Activated gamma-delta T cell treated with Interleukin-2 at 50 U/mL for 16 hours (primary cell): ENCODE data around the gene TRIM39.

Experiments
- DNase-seq: peaks from one replicate; pipeline ENCODE4 v3.0.0-alpha.2; 2020

The TRIM39 gene

DNA sequence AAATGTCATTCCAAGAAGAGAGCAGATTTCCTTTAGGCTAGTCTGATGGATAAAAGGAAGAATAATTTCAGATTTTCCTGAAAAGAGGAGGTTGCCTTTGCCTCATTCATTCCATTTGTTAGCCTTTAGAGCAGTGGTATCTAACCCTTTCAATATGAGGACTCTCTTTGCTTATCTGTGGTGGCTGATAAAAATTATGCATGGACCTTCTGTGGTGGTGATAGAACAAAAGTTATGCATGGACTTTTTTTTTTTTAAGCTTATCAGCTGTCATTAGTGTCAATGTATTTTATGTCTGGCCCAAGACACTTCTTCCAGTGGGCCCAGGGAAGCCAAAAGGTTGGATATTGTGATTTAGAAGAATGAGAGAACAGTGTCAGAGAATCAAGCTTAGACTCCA, 1.7 kb downstream of the TRIM39 start:
- DNase-seq = no peak

- DNase-seq = no peak
Measured at GRCh38 chr6:30329331-30329730, 2.6 kb downstream of the TRIM39 start.

GRCh38 chr6:30331981-30332380, 5.3 kb downstream of the TRIM39 start:
- DNase-seq = no peak

DNA sequence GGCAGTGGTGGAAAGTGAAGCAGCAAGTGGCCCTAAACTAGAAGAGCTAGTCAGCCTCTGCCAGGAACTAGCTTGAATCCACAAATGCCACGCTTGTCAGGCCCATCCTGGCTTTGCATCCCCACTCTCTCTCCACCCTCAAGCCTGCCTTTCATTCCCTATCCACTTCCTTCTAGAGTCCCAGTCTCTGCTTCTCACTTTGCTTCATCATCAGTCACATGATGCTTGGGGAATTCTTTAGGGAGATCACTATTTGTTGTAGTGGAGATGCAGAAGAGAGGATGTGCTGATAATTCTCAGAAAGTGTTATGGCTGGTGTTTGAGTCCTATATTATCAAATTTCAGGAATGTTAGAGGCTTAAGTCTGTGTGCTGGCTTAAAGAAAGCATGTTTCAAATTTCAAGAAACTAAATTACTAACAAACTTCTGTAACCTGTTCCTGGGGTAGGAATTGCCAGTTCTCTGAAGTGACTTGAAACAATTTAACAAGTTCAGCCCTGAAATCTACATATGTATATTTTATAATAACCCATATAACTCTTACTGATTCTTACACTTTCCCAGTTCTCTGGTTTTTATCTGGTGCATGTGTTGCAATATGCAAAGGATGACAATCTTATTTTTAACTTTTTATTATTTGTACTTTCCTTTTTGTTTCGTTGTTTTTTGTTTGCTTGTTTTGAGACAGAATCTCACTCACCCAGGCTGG, 7.5 kb downstream of the TRIM39 start:
- DNase-seq = no peak

DNA sequence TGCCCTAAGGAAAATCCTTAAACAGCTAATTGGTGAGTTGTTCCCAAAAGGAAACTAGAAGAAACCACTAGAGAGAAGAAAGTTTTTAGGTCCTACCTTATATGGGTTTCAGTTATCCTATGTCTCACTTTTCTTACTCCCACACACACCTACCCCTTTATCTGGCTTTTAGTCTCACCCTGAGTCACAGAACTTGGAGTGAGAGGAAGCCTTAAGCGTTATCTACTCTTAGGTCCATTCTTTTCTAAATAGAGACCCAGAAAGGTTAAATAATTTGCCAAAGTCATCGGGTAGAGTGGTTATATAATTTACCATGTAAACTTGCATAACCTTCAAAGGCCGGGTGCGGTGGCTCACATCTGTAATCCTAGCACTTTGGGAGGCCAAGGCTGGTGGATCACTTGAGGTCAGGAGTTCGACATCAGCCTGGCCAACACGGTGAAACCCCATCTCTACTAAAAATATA, 13.9 kb downstream of the TRIM39 start:
- DNase-seq = no peak

GRCh38 chr6:30341218-30341617, 14.5 kb downstream of the TRIM39 start:
- DNase-seq = no peak

DNA sequence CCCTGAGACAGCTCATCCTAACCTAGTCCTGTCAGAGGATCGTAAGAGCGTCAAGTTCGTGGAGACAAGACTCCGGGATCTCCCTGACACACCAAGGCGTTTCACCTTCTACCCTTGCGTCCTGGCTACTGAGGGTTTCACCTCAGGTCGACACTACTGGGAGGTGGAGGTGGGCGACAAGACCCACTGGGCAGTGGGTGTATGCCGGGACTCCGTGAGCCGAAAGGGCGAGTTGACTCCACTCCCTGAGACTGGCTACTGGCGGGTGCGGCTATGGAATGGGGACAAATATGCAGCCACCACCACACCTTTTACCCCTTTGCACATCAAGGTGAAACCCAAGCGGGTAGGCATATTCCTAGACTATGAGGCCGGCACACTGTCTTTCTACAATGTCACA, 15.0 kb downstream of the TRIM39 start:
- no peak for DNase-seq

DNA sequence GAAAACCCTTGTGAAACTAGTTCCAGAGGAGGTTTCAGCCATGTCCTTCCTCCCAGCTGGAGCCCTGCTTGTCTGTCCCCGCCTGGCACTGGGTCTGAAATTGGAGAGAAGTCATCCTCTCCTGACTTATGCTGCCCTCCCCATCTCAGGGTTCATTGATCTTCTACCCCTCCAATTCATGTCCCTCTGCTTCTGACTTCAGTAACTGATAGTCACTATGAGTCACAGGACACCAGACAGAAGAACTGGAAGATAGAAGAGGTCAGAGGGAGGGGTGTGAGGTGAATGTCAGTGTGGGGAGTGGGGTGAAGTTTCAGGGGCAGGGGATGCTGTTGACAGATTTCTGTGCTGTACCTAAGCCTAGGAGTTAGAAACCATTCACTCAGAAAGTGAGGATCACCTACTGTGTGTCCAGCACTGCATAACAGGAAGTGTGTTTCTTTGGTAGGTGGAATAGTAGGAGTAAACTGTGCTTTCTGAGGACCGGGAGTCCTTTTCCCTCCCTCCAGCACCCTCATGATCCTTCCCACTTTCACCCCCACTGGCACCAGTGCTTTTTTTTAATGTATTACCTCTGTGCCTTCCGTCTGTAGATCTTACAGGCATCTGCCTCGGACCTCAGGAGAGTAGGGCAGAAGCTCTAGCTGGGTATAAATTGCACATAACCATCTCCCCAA, 17.6 kb downstream of the TRIM39 start:
- DNase-seq = no peak

- DNase-seq = peak; percentile 80
Measured at GRCh38 chr6:30344868-30345671, 18.3 kb downstream of the TRIM39 start, which contains the start of gene RPP21. TSS of gene RPP21 (plus strand) at chr6:30345156. CDS start at chr6:30345172, 16 bp downstream.

DNA sequence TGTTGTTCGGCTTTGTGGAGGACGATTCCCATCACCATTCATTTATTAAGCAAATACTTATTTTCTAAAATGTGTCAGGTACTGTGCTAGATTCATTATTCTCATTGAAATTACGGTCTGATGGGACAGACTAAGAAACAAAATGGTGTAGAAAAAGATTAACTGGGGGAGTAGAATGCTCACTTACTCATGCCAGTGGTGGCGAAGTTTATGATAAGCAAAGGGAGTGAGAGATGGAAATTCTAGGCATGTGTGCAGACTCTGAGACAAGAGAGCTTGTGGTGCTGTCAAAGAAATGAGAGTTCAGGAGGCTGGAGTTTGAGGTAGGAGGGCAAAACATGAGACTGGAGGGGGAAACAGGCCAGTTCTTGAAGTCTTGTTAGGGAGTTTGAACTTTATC, 19.1 kb downstream of the TRIM39 start:
- no peak for DNase-seq

DNA sequence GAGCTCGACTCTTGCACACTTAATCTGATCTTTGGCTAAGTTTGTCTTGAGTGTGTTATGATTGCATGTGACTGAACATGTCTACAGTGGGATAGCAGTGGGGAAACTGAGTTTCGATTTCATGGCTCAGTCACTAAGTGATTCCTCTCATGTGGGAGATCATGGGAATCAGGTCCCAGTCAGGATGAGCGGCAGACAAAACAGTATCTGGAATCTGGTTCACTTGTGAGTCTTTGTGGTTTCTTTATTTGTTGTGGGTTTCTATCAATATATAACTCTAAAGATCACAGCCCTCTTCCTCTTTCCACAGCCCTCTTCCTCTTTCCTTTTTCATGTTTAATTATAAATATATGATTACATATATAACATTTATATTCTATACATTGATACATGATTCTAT, 22.2 kb downstream of the TRIM39 start:
- no peak for DNase-seq

DNA sequence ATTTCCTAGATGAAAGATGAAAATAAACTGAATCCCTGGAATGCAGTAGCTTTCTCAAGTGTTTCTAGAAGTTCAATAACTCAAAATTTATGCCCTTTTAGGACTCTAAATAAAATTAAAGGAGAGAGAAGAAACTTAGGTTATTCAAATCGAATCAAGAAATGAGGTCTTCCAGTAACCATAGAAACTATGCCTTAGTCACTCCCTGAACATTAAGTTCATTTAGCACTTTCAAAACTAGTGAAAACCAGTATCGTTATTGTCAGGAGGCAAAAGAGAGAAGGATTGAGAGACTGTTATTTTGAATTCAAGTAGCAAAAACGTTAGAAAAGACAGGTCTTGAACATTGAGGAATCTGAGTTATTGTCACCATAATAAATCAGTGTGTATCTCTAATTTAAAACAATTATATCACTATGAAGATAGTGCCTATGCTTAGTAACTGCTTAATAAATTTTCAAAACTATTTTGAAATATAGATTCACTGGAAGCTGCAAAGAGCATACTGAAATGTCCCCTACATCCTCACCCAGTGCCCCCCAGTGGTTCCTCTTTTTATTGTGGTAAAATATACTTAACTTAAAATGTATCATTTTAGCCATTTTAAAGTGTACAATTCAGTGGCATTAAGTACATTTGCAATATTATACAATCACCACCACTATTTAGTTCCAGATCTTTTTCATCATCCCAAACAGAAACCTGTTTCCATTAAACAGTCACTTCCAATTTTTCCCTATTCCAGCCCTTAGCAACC, 22.9 kb downstream of the TRIM39 start:
- DNase-seq = no peak

DNA sequence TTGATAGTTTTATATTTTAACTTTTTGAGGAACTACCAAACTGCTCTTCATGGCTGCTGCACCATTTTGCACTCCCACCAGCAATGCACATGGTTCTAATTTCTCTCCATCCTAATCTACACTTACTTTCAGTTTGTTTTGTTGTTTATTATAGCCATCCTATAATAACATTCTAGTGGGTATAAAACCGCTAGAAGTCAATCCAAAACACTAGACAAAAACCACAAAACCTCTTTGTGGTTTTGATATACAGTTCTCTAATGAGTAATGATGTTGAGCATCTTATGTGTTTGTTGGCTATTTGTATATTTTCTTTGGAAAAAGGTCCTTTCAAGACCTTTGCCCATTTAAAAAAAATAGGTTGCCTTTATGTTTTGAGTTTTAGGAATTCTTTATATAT, 23.8 kb downstream of the TRIM39 start:
- DNase-seq = no peak

- no peak for DNase-seq
Measured at GRCh38 chr6:30352550-30352949, 25.8 kb downstream of the TRIM39 start.

DNA sequence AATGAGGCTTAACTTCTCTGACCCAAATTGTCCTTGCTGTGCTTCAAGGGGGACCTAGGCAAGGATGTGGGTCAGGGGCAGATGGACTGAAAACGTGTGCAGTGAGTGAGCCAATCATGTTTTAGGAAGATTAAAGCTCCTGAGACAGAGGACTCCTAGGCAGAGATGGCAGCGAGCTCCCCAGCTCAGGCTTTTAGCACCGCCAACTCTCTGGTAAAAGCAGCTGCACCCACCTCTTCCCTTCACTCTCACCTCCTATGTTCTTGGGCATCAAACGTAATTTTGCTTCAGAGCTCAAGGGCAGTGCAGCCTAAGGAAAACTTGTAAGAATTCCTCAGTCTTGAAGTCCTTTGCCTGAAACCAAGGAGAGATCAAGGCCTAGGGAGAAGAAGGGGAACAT, 28.6 kb downstream of the TRIM39 start:
- no peak for DNase-seq

- no peak for DNase-seq
Measured at GRCh38 chr6:30356536-30356935, 29.8 kb downstream of the TRIM39 start.

DNA sequence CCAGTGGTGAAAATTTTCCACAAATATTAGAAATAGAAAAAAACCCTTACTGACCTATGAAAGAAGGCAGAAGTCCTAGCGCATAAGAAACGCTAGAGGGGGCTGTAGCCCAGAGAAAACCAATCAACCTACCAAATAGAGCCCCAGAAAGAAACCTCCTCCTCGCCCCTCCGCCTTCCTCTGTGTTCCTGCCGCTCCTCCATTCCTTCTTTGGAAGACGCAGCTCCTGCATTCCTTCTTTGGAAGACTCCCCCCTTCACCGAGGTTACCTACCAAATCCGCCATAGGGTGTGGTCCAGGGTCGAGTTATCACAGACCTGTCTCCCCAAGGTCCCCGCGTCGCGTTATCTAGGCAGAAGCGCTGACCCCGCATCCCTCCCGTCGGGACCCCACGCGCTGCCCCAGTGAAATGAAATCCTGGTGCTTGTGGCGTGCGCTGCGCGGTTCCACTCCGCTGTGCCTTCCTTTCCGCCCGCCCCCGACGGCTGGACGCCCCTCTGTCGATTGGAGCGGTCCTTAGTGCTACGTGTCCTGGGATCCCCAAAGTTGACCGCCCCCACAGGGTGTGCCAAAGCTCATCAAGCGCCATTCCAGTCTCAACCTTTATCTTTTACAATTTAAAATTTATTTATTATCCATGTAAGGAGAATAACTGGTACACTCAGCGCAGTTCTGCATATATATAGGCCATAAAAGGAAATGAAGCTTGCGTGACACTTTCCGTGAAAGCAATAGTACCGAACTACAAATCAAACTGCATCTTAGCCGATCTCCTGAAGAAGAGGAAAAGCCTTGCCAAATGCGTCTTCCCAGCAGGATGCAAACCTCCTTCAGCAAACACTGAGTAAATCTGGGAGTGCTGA, 31.2 kb downstream of the TRIM39 start:
- peak; percentile 42 for DNase-seq

- DNase-seq = no peak
Measured at GRCh38 chr6:30359276-30359675, 32.5 kb downstream of the TRIM39 start.

DNA sequence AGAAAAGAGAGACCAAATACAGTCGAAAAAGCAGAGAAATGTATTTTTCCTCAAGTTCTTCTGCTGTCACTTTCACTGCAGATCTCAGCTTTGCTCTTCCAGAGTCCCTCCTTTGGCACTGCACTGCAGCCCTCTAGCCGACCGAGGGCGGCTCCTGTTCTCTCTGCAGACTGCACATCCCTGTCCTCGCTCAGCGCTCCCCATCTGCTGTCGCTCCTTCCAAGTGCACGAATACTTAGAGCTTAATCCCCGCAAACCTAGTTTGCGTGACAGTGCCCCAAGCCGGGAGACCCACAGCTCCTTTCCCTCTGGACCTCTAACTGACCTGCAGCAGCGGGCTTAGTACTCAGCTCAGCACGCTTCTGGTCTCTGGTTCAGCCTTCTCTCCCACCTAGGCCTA, 33.4 kb downstream of the TRIM39 start:
- no peak for DNase-seq

DNA sequence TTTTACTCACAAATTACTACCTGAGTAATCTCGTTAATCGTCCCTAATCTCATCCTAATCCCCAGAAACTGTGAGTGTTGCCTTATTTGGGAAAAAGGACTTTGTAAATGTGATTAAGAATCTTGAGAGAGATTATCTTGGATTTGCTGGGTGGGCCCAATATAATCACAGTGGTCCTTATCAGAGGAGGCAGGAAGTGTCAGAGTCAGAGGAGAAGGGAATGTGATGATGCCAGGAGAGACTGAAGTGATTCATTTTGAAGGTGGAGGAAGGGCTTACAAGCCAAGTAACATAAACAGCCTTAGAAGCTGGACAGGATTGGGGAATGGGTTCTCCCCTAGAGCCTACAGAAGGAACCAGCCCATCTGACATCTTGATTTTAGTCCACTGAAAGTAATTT, 34.9 kb downstream of the TRIM39 start:
- DNase-seq = no peak

DNA sequence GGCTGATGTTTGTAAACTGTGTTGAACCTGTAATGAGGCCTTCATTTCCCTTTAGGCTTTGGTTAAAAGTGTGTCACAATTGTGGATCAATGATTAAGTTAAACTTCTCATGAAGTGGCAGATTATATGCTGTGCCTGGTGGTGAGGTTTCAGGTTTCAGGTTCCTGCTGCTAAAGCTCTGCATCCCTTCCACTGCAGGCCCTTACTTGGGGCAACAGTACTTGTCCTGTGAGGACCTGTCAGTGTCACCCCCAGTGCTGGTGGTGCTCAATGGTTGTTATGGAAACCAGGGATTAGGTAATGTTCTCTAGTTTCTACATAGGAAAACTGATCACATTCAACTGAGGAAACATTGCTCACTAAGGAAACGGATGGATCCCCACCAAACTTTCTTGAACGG, 36.7 kb downstream of the TRIM39 start:
- DNase-seq = no peak

GRCh38 chr6:30364591-30364990, 37.9 kb downstream of the TRIM39 start:
- no peak for DNase-seq
